Transverse colon (tissue), 4 donors: Measurements from ENCODE around the gene EP300. TPM values are rescaled to one million over a fixed set of nuclear protein-coding genes. Genes with fewer than 3 reads are reported as not detected.

Source experiments
- DNase-seq: peaks from one replicate; pipeline ENCODE4 v3.0.0-alpha.2; 2019
- H3K27ac ChIP-seq, 4 donors: fragments of 200-600 bp; sonication (generic); 2 replicates each; pipeline ENCODE4 v1.5.1; 2016 to 2018; ENCODE audit warnings: inconsistent platforms in 4 of 4
- H3K27me3 ChIP-seq: fragments of 200-600 bp; sonication (generic); 2 replicates; pipeline ENCODE4 v1.5.1; 2017; ENCODE audit warnings: inconsistent platforms
- H3K36me3 ChIP-seq, 4 donors: fragments of 200-600 bp; sonication (generic); 2 replicates each; pipeline ENCODE4 v1.5.1; 2017 to 2019; ENCODE audit warnings: inconsistent platforms in 4 of 4
- H3K4me1 ChIP-seq, 4 donors: fragments of 200-600 bp; sonication (generic); 2 replicates each; pipeline ENCODE4 v1.5.1; 2017 to 2020; ENCODE audit warnings: inconsistent platforms in 4 of 4
- H3K4me3 ChIP-seq, 4 donors: fragments of 200-600 bp; sonication (generic); 1 replicate in 1 of 4; 2 replicates in 3 of 4; pipeline versions ENCODE4 v1.5.1 to v1.6.1; 2017 to 2019; ENCODE audit warnings: inconsistent platforms in 4 of 4
- H3K9me3 ChIP-seq, 2 donors: fragments of 200-600 bp; sonication (generic); 2 replicates each; pipeline ENCODE4 v1.5.1; 2017 to 2019; ENCODE audit warnings: inconsistent platforms in 2 of 2
- EP300 ChIP-seq: sonication (generic); formaldehyde crosslinking; IDR thresholded peaks from one replicate; pipeline ENCODE4 v1.6.1; 2017; ENCODE audit warnings: antibody characterized with exemption, low read depth
- POLR2A ChIP-seq: fragments of 450-650 bp; IDR thresholded peaks from one replicate; pipeline ENCODE4 v1.6.1; 2016; ENCODE audit warnings: antibody characterized with exemption, mild to moderate bottlenecking, moderate library complexity
- POLR2AphosphoS5 ChIP-seq, 3 donors: sonication (generic); formaldehyde crosslinking; IDR thresholded peaks; one replicate each; pipeline ENCODE4 v1.6.1; 2016; ENCODE audit warnings: antibody characterized with exemption in 3 of 3
- WGBS, 2 donors: methylation state at CpG; one replicate each; pipeline ENCODE4 v1.1.5; 2018; ENCODE audit warnings: low coverage in 1 of 2; 5-methylcytosine and 5-hydroxymethylcytosine counted together
- in situ Hi-C, 4 donors: fragments of 200-750 bp; cut with MboI; loops; one replicate each; pipeline versions ENCODE4 v1.15.0 to v1.15.1; 2017; ENCODE audit warnings: low sequenced_read_pairs in 3 of 4, low pct_ligation_motif_present in 1 of 4, low pct_unique_long_range_greater_than_20kb in 1 of 4
- intact Hi-C: fragments of 100-400 bp; cut with DNase I; formaldehyde crosslinking; loops from one replicate; pipeline ENCODE4 v1.15.1; 2023; ENCODE audit warnings: low total_unique reads
- total RNA-seq, 4 donors: library from RNA; depleted of rRNA; stranded (reverse); fragments of >200 nt; gene quantifications; one replicate each; pipeline ENCODE4 v1.1.0, GENCODE V29; 2016
- TF ChIP-seq, protein P1 (sequence below), 5 experiments: fragments of 200-600 bp in 3 of 5; fragments of 450-650 bp in 2 of 5; sonication (generic) in 3 of 5; IDR thresholded peaks; 1 replicate in 2 of 5; 2 replicates in 3 of 5; pipeline ENCODE4 v1.5.1; 2016 to 2017; ENCODE audit warnings: antibody characterized with exemption in 5 of 5, inconsistent platforms in 3 of 5, mild to moderate bottlenecking in 2 of 5, moderate library complexity in 1 of 5

The EP300 gene
- total RNA-seq, 4 donors from 2014 or later = 80.6 to 119 (median 91.6) TPM

DNA sequence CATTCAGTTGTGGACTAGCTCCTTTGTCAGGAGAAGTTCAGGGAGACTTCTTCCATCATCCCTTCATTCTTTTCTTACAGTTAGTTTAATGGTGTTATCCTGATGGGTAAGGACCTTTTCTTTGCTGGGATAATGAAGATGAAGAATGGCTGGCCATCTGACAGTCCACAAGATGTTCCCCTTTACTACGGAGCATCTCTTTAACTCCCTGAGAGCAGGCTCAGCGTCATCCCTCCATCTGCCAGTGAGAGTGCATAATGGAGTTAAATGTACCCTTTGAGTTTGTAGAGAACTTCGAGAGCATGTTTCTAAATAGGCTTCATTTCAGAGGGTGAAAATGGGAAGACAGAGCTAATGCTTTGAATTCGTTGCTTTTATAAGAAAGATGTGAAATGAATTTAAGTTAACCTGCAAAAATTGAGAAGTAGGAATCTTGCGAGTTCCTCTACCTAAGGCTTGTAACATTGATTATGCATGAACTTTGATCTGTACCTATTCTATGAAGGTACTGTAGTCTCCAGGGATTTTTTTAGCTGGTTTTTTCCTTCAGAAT is 1.7 kb downstream of the EP300 start:
- Histone ChIP-seq H3K9me3 (no peaks in the 10 kb centered on the region), H3K27me3 (no peaks in the 10 kb centered on the region), H3K36me3 (no peaks in the 10 kb centered on the region), H3K4me1 (peaks cover 9 to 63% (median 28%) of the 10 kb centered on the region in 4 donors), H3K4me3 (peak overlapping the region; percentile 0 to 100 (median 90)), H3K27ac (peak overlapping the region; percentile 98 to 100 (median 100))
- in situ Hi-C loops = loop anchor here in 1 of 4 donors (10.0 kb wide), 1 partner anchor 139 kb away; the partner anchor contains the start of gene RBX1
- peak; percentile 39 for DNase-seq
- TF ChIP-seq EP300 = no peak
- TF ChIP-seq POLR2A = peak; percentile 22
- peak in 1 of 3 donors; percentile 33 for TF ChIP-seq POLR2AphosphoS5 (IDR thresholded peaks at IDR 0.05)
- TF ChIP-seq, protein P1, sequence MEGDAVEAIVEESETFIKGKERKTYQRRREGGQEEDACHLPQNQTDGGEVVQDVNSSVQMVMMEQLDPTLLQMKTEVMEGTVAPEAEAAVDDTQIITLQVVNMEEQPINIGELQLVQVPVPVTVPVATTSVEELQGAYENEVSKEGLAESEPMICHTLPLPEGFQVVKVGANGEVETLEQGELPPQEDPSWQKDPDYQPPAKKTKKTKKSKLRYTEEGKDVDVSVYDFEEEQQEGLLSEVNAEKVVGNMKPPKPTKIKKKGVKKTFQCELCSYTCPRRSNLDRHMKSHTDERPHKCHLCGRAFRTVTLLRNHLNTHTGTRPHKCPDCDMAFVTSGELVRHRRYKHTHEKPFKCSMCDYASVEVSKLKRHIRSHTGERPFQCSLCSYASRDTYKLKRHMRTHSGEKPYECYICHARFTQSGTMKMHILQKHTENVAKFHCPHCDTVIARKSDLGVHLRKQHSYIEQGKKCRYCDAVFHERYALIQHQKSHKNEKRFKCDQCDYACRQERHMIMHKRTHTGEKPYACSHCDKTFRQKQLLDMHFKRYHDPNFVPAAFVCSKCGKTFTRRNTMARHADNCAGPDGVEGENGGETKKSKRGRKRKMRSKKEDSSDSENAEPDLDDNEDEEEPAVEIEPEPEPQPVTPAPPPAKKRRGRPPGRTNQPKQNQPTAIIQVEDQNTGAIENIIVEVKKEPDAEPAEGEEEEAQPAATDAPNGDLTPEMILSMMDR (IDR thresholded peaks at IDR 0.05) = no peak
- intact Hi-C loops = no loop called here
- 2 to 4% methylated on average over 3 to 5 of the region's 5 CpGs for WGBS, 2 donors

DNA sequence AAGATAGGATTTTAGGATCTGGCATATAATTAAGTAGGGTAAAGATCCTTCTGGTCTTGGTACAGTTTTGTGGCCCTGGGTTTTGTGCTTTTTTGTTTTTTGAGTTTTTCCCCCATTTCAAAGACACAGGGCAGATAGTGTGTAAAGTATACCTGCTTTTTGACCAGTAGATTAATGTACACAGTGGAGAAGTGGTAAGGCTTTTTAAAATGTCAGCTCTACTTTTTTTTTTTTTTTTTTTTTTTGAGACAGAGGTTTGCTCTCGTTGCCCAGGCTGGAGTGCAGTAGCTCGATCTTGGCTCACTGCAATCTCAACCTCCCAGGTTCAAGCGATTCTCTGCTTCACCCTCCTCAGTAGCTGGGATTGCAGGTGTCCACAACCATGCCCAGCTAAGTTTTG is 4.0 kb downstream of the EP300 start:
- H3K4me3 ChIP-seq = peak overlapping the region in 1 of 4 donors; percentile 100
- intact Hi-C loops = no loop called here

DNA sequence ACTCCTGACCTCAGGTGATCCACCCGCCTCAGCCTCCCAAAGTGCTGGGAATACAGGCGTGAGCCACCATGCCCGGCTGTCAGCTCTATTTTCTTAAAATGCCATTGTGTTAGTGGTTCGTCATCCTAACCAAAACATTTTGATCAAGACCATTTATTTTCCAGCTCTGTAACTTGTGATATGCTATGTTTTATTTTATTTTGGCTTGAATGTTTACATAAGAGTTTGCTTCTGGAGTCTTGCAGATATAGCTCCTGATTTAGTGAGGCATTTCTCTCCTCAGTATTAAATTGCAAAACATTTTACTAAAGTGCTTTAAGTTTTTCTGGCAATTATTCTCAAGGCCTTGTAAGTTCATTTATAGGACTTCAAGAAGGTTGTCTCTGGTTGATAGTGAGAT is 4.4 kb downstream of the EP300 start:
- DNase-seq = no peak
- intact Hi-C loops = no loop called here
- H3K4me3 ChIP-seq = peak overlapping the region in 1 of 4 donors; percentile 2
- H3K4me1 ChIP-seq = peaks cover 9 to 74% (median 42%) of the 10 kb centered on the region in 4 donors
- in situ Hi-C loops = loop anchor here in 1 of 4 donors (10.0 kb wide), 1 partner anchor 142 kb away; the partner anchor contains the start of gene RBX1
- H3K36me3 ChIP-seq = no peaks in the 10 kb centered on the region
- no peaks in the 10 kb centered on the region for H3K27me3 ChIP-seq
- TF ChIP-seq POLR2A = no peak
- TF ChIP-seq EP300 = no peak
- TF ChIP-seq, protein P1 (IDR thresholded peaks at IDR 0.05) = no peak
- no peak for TF ChIP-seq POLR2AphosphoS5 (IDR thresholded peaks at IDR 0.05)
- WGBS, 2 donors = 40 to 68% methylated on average over 2 to 4 of the region's 4 CpGs
- no peak overlapping the region for H3K27ac ChIP-seq
- no peaks in the 10 kb centered on the region for H3K9me3 ChIP-seq

More for the DNA sequence above, 4.0 kb downstream of the EP300 start:
- TF ChIP-seq EP300 = no peak
- TF ChIP-seq POLR2A = no peak
- no peak for TF ChIP-seq POLR2AphosphoS5 (IDR thresholded peaks at IDR 0.05)
- TF ChIP-seq, protein P1 (IDR thresholded peaks at IDR 0.05) = no peak
- no peaks in the 10 kb centered on the region for H3K9me3 ChIP-seq
- no peaks in the 10 kb centered on the region for H3K36me3 ChIP-seq
- WGBS, 2 donors = 75% methylated on average over 2 to 3 of the region's 3 CpGs
- H3K4me1 ChIP-seq = peaks cover 9 to 70% (median 40%) of the 10 kb centered on the region in 4 donors
- no peak for DNase-seq
- H3K27me3 ChIP-seq = no peaks in the 10 kb centered on the region
- no peak overlapping the region for H3K27ac ChIP-seq
- in situ Hi-C loops = loop anchor here in 1 of 4 donors (10.0 kb wide), 1 partner anchor 142 kb away; the partner anchor contains the start of gene RBX1

DNA sequence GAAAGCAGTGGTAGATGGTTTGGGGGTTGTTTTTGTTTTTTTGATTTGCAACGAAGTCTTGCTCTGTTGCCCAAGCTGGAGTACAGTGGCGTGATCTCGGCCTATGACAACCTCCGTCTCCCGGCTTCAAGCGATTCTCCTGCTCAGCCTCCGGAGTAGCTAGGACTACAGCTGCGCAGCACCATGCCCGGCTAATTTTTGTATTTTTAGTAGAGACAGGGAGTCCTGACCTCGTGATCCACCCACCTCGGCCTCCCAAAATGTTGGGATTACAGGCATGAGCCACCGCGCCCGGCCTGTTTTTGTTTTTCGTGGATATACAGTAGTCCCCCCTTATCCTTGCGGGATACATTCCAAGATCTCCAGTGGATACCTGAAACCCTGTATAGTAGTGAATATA is 6.6 kb downstream of the EP300 start:
- H3K4me3 ChIP-seq = no peak overlapping the region
- H3K27me3 ChIP-seq = no peaks in the 10 kb centered on the region
- no peak for DNase-seq
- WGBS, 2 donors = 85 to 86% methylated on average over 5 to 16 of the region's 16 CpGs
- intact Hi-C loops = no loop called here
- in situ Hi-C loops = loop anchor here in 1 of 4 donors (10.0 kb wide), 1 partner anchor 144 kb away; the partner anchor contains the start of gene RBX1
- no peak overlapping the region for H3K27ac ChIP-seq
- H3K4me1 ChIP-seq = peaks cover 11 to 83% (median 45%) of the 10 kb centered on the region in 4 donors
- TF ChIP-seq POLR2AphosphoS5 (IDR thresholded peaks at IDR 0.05) (no peak), EP300 (no peak), POLR2A (no peak)
- TF ChIP-seq, protein P1 (IDR thresholded peaks at IDR 0.05) = no peak
- H3K36me3 ChIP-seq = no peaks in the 10 kb centered on the region
- H3K9me3 ChIP-seq = no peaks in the 10 kb centered on the region
